Duodenal mucosa (tissue), 2 donors: Measurements from ENCODE around the gene CCNI.
"Not testable (repeated sequence)": the region's sequence is repeated elsewhere in the genome, so short reads cannot be mapped to it uniquely, and the experiment has no call there.

Experiments
- H3K27ac ChIP-seq: one replicate; pipeline ENCODE4 v1.7.0; 2013; ENCODE audit warnings: low read depth, low read length
- H3K27me3 ChIP-seq, 2 donors: one replicate each; pipeline ENCODE4 v1.7.0; 2013; ENCODE audit warnings: low read length in 2 of 2, control low read depth in 1 of 2; ENCODE audit not compliant: insufficient read depth in 2 of 2, control insufficient read depth in 1 of 2
- H3K36me3 ChIP-seq, 2 donors: one replicate each; pipeline ENCODE4 v1.7.0; 2013; ENCODE audit warnings: low read length in 2 of 2, control low read depth in 1 of 2; ENCODE audit not compliant: insufficient read depth in 2 of 2, control insufficient read depth in 1 of 2
- H3K4me1 ChIP-seq, 2 donors: one replicate each; pipeline ENCODE4 v1.7.0; 2013; ENCODE audit warnings: low read length in 2 of 2, control low read depth in 1 of 2; ENCODE audit not compliant: insufficient read depth in 2 of 2, control insufficient read depth in 1 of 2
- H3K4me3 ChIP-seq, 2 donors: one replicate each; pipeline ENCODE4 v1.7.0; 2013; ENCODE audit warnings: low read length in 2 of 2, low read depth in 1 of 2
- H3K9ac ChIP-seq, 2 donors: one replicate each; pipeline ENCODE4 v1.7.0; 2013; ENCODE audit warnings: low read length in 2 of 2, low read depth in 1 of 2
- H3K9me3 ChIP-seq, 2 donors: one replicate each; pipeline ENCODE4 v1.7.0; 2013; ENCODE audit warnings: low read length in 2 of 2, control low read depth in 1 of 2; ENCODE audit not compliant: control insufficient read depth in 1 of 2

Gene CCNI

GRCh38 chr4:77043507-77044136 lies 32.2 kb downstream of the CCNI start:
- Histone ChIP-seq H3K27ac (no peak overlapping the region), H3K36me3 (peaks cover 9 to 17% of the 10 kb centered on the region in 2 donors), H3K27me3 (no peaks in the 10 kb centered on the region), H3K4me1 (peaks cover 0 to 6% of the 10 kb centered on the region in 2 donors), H3K4me3 (no peak overlapping the region), H3K9ac (no peak overlapping the region), H3K9me3 (no peaks in the 10 kb centered on the region)

DNA sequence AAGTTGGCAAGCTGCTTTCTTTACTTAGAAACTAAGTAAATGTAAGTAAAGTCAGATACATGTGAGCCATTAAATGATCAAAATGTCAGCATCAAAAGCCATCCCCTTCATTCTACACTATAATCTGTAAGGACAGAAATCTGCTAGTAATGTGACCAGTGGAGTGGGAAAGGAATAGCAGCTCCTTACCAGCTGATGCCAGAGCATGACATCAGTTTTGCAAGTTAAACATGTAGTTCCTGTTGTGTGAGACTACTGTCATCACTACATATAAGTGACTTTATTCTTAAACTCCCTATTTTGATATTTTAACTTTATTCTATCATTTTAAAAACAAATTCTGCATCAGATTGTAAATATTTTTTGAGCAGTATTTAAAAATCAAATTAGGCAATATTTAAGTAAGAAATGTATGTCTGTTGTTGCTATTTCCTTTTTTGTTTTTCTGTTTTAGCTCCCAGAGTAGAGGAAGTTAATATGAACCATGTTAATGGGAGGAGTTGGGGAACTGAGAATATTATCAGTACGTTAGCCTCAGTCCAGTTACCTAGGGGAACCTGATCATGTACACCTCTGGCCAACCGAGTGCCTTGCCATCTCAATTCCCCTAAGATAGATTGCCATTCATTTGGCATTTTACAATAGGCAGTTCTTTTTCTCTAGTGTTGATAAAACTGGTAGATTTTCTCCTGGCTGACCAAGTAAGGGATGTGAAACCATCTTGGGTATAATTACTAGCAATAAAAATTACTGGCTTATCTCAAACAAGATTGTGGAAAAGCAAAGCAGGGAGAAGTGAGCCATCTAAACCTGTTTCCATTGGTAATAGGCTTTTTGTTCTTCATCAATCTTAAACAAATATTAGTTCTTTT lies 34.7 kb downstream of the CCNI start:
- Histone ChIP-seq H3K4me3 (no peak overlapping the region), H3K9me3 (no peaks in the 10 kb centered on the region), H3K27me3 (no peaks in the 10 kb centered on the region), H3K4me1 (peaks cover 0 to 6% of the 10 kb centered on the region in 2 donors), H3K36me3 (peaks cover 9 to 12% of the 10 kb centered on the region in 2 donors), H3K27ac (no peak overlapping the region), H3K9ac (no peak overlapping the region)

- no peaks in the 10 kb centered on the region for H3K27me3 ChIP-seq
- no peak overlapping the region for H3K27ac ChIP-seq
- no peak overlapping the region for H3K9ac ChIP-seq
- H3K9me3 ChIP-seq: no peaks in the 10 kb centered on the region
- peaks cover 15 to 16% of the 10 kb centered on the region in 2 donors for H3K36me3 ChIP-seq
- peaks cover 0 to 6% of the 10 kb centered on the region in 2 donors for H3K4me1 ChIP-seq
- no peak overlapping the region for H3K4me3 ChIP-seq
These were observed 35.5 kb downstream of the CCNI start for GRCh38 chr4:77040270-77040669.

- Histone ChIP-seq H3K27me3 (no peaks in the 10 kb centered on the region), H3K4me1 (peaks cover 0 to 6% of the 10 kb centered on the region in 2 donors), H3K9ac (no peak overlapping the region), H3K4me3 (no peak overlapping the region), H3K9me3 (no peaks in the 10 kb centered on the region), H3K27ac (no peak overlapping the region), H3K36me3 (peaks cover 19 to 21% of the 10 kb centered on the region in 2 donors)
These were observed 36.0 kb downstream of the CCNI start for GRCh38 chr4:77039796-77040195.

GRCh38 chr4:77037736-77038135 lies 38.1 kb downstream of the CCNI start:
- H3K9me3 ChIP-seq: no peaks in the 10 kb centered on the region
- no peaks in the 10 kb centered on the region for H3K27me3 ChIP-seq
- no peak overlapping the region for H3K4me3 ChIP-seq
- H3K27ac ChIP-seq: no peak overlapping the region
- peaks cover 0 to 6% of the 10 kb centered on the region in 2 donors for H3K4me1 ChIP-seq
- peaks cover 27 to 36% of the 10 kb centered on the region in 2 donors for H3K36me3 ChIP-seq
- H3K9ac ChIP-seq: no peak overlapping the region

- not testable (repeated sequence) for H3K4me1 ChIP-seq, H3K4me3 ChIP-seq, H3K9ac ChIP-seq, H3K9me3 ChIP-seq, H3K27me3 ChIP-seq, H3K27ac ChIP-seq
- peaks cover 30 to 42% of the 10 kb centered on the region in 2 donors for H3K36me3 ChIP-seq
These were observed 38.6 kb downstream of the CCNI start for GRCh38 chr4:77037168-77037567.

DNA sequence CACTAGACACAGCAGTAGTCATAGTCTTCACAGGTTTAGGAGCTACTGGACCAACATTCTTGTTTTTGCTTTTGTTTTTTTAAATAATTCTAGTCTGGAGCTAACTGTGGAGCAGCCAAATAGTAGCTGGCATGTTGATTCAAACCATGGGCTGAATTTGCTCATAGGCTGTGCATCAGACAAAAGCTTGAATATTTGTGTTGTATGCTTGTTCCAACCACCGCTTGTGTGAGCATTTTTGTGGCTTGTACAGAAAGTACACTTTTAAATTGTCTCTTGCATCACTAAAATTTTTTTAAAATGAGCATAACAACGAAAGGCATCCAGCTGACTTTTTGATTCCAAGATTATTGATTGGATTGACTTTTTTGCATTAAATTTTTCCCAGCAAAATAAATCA lies 39.6 kb downstream of the CCNI start:
- no peak overlapping the region for H3K27ac ChIP-seq
- H3K36me3 ChIP-seq: peaks cover 38 to 52% of the 10 kb centered on the region in 2 donors

DNA sequence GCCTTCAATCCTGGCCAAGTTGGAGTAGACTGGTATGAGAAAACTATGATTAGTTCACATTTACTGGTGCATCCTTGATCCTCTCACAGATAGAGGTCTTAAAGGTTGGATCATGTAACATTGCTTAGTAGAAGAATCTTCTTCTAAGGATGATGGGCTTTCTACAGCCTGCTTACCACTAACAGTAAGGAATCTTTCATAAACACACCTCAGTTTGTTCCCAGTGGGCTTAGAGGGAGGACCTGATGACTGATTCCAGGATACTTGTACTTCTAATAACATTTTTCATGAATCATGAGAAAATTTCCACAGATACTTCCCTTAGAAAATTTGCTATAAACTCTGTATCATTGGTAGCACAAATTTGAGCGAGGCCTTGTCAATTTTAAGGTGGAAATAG lies 40.6 kb downstream of the CCNI start:
- H3K9me3 ChIP-seq: no peaks in the 10 kb centered on the region
- H3K4me3 ChIP-seq: no peak overlapping the region
- no peak overlapping the region for H3K27ac ChIP-seq
- no peak overlapping the region for H3K9ac ChIP-seq
- H3K36me3 ChIP-seq: peaks cover 45 to 61% of the 10 kb centered on the region in 2 donors
- no peaks in the 10 kb centered on the region for H3K27me3 ChIP-seq
- no peaks in the 10 kb centered on the region for H3K4me1 ChIP-seq

More for the DNA sequence above, 39.6 kb downstream of the CCNI start:
- Histone ChIP-seq H3K9me3 (no peaks in the 10 kb centered on the region), H3K4me3 (no peak overlapping the region), H3K27me3 (no peaks in the 10 kb centered on the region), H3K9ac (no peak overlapping the region), H3K4me1 (peaks cover 0 to 2% of the 10 kb centered on the region in 2 donors)

DNA sequence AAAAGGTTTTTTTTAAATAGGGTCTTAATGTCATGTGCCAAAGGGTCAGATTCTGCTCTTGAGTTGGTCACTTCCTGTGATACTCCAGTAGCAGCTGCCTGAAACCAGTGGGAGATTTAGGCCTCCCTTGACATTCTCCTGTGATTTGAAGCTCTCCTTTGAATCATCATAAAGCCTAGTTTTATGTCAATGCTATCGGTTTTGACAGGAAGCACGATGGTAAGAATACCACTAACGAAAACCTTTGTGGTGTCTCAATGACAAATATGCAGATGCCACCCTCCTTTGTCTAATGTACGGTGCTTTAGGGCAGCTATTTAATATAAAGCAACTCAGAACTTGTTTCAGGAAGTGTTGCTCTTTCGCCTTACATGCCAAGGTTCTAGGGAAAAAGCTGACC lies 44.2 kb downstream of the CCNI start:
- Histone ChIP-seq H3K36me3 (peaks cover 49 to 73% of the 10 kb centered on the region in 2 donors), H3K9ac (no peak overlapping the region), H3K27me3 (no peaks in the 10 kb centered on the region), H3K9me3 (no peaks in the 10 kb centered on the region), H3K4me3 (no peak overlapping the region), H3K4me1 (no peaks in the 10 kb centered on the region), H3K27ac (no peak overlapping the region)

DNA sequence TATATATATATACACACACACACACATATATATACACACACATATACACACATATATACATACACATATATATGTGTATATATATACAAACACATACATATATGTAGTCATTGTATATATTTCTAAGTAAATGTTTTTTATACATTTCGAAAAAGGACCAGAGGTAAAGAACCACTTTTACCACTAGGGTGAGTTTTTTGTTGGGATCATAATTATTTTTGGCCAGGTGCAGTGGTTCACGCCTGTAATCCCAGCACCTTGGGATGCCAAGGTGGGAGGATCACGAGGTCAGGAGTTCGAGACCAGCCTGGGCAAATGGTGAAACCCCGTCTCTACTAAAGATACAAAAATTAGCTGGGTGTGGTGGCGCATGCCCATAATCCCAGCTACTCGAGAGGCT lies 46.0 kb downstream of the CCNI start:
- H3K4me3 ChIP-seq, H3K27me3 ChIP-seq, H3K9ac ChIP-seq, H3K9me3 ChIP-seq, H3K27ac ChIP-seq, H3K4me1 ChIP-seq: not testable (repeated sequence)
- H3K36me3 ChIP-seq: peaks cover 39 to 77% of the 10 kb centered on the region in 2 donors
